ENCODE data around the gene AFF2.

The AFF2 gene

DNA sequence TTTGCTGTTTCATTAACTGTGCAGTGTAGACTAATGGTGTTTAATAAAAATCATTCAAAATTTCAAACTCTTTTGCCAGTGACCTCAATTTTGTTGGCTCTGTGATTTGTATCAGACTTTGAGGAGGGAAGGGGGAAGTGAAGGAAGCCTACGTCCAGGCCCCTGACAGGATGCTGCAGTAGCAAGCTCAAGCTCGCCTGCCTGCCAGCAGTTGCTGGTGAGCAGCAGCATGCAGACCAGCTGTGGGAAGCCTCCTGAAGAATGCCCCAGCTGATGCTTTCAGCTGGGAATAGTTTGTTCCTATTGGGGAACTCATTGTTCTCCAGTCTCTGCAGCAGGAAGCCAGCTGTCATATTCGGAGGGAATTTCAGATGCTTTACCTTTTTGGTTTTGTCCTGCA, 495.2 kb downstream of the AFF2 start:
- DNase-seq (ENCODE audit: low read depth in 1 of 2, low spot score in 1 of 2): no peak

- DNase-seq (ENCODE audit: low read depth in 1 of 2, low spot score in 1 of 2): no peak
Measured at GRCh38 chrX:149002320-149002719, 501.9 kb downstream of the AFF2 start.

- no peak for DNase-seq (ENCODE audit: low read depth in 1 of 2, low spot score in 1 of 2)
Measured at GRCh38 chrX:149003863-149004660, 503.6 kb downstream of the AFF2 start.

DNA sequence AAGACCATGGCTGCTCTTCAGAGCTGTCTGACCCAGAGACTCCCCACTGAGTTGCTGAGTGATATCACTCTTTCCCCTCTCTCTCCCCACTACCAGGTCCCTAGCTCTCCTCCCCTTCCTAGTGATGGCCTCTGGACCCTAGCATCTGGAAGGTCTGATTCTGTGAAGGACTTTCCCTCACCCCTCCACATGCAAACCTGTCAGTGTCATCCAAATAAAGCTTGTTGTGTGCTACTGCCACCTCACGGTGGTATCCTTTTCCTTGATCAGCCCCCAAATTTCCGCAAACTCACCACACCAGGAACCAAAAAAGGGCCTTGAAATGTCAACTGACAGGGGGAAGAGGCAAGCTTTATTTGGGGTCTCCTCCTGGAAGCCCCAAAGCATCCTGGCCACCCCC, 504.5 kb downstream of the AFF2 start:
- DNase-seq (ENCODE audit: low read depth in 1 of 2, low spot score in 1 of 2): no peak

- no peak for DNase-seq (ENCODE audit: low read depth in 1 of 2, low spot score in 1 of 2)
Measured at GRCh38 chrX:149006235-149006634, 505.8 kb downstream of the AFF2 start.

- DNase-seq (ENCODE audit: low read depth in 1 of 2, low spot score in 1 of 2): no peak
Measured at GRCh38 chrX:149007423-149007822, 507.0 kb downstream of the AFF2 start.

DNA sequence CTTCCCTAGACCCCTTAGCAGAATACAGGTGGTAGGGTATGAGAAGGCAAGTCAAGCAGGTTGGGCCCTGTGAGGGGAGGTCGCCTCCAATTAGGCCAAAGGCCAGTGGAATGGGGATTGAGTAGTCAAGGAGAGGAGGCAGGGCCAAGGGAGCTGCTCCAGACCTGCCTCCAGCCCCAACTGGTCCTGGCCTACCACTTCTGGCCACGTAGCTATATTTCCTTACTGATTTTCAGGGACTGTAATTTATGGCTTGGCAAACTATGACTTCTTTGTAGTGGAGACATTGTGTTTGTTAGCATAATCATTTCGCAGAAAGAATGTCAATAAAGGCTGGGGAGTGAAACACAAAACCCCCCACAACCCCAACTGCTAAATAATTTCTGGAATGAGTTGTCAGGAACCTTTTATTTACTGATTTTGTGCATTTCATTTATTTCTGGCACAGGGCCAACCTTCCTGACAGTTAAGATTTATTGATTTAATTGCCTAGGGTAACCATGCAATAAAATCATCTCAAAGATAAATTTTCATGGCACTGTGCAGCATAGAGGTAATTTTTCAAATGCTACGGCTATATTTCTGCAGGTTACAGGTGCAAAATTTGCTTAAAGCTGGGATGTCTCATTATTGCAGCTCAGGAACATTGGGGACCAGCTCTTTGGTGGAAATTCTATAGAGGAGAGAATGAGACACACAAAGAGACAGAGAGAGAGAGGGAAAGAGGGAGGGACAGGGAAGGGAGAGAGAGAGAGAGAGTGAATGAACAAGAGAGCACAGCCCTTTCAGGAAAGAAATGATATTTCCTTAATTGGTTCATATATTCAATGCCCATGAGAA, 509.8 kb downstream of the AFF2 start:
- DNase-seq (ENCODE audit: low read depth in 1 of 2, low spot score in 1 of 2): no peak

GRCh38 chrX:149010853-149011224, 510.4 kb downstream of the AFF2 start:
- no peak for DNase-seq (ENCODE audit: low read depth in 1 of 2, low spot score in 1 of 2)

DNA sequence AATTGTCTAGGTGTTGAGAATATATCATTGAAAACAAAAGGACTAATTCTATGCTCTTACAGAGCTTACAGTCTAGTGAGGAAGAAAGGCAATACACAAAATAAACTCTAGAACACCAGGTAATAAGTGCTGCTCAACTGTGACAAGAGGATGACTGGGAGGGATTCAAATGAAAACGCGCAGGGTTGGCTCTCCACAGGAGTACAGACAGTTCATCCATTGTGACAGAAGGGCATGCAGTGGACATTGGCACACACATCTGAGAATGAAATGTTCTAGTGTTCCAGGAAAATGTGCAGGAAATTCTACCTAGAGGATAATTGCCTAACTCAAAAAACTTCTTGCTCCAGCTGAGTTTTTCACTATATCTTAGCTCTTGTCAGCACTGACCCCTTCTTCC, 512.7 kb downstream of the AFF2 start:
- no peak for DNase-seq (ENCODE audit: low read depth in 1 of 2, low spot score in 1 of 2)

- no peak for DNase-seq (ENCODE audit: low read depth in 1 of 2, low spot score in 1 of 2)
Measured at GRCh38 chrX:149021159-149021558, 520.7 kb downstream of the AFF2 start.

DNA sequence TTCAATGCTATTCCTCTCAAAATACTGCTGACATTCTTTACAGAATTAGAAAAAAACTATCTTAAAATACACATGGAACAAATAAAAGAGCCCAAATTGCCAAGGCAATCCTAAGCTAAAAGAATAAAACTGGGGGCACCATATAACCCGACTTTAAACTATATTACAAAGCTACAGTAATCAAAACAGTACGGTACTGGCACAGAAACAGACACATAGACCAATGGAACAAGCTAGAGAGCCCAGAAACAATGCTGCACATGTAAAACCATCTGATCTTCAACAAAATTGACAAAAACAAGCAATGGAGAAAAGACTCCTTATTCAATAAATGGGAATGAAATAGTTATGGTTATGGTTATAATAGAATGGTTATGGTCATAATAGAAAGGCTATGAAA, 522.1 kb downstream of the AFF2 start:
- no peak for DNase-seq (ENCODE audit: low read depth in 1 of 2, low spot score in 1 of 2)

GRCh38 chrX:149032449-149032848, 532.0 kb downstream of the AFF2 start:
- DNase-seq (ENCODE audit: low read depth in 1 of 2, low spot score in 1 of 2): no peak

GRCh38 chrX:149036086-149036485, 535.7 kb downstream of the AFF2 start:
- DNase-seq (ENCODE audit: low read depth in 1 of 2, low spot score in 1 of 2): no peak

GRCh38 chrX:149037281-149037870, 537.0 kb downstream of the AFF2 start:
- no peak for DNase-seq (ENCODE audit: low read depth in 1 of 2, low spot score in 1 of 2)

DNA sequence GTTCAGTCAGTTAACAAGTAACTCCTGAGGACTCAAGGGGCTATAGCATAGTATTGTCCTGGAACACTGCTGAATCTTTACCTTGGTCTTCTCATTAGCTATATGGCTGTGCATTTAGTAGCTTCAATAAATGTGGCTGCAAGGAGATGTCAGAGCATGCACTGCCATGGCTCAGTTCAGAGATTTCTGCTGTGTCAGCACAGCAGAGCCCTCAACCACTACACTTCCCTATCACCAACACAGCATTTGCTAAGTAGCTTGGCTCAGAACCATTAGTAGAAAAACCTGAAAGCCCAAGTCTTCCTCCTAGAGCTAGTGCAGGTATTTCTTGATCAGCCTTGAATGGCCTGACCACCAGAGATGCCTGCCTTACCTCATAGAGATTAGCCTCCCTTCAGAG, 538.6 kb downstream of the AFF2 start:
- no peak for DNase-seq (ENCODE audit: low read depth in 1 of 2, low spot score in 1 of 2)

DNA sequence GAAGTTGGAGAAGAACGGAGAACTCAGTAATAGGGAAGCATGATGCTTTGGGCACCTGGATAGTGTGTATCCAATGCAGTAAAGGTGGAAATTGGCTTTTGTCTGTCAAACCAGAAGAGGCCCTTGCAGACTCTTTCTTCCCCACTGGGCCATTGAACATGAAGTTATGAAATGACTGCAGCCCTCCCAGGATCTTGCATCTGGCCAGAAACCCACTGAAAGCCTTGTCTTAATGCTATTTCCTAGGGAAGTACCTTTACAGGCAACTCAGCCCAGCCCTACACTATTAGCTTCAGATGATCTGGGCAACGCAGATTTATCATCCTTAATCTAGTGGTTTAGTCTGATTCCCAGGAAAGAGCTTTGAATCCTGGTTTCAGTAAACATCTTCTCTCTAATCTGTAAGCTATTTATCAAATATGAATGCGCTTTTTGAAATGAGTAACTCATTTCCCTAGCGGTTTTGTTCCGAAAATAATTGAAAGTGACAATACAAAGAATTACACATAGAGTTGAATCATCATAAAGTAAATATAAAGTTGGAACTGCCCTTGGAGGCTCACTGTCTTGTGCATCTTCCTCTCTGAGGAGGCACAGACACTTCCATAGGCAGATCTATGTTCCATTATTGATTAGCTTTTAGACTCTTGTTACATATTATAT, 540.6 kb downstream of the AFF2 start:
- DNase-seq (ENCODE audit: low read depth in 1 of 2, low spot score in 1 of 2): no peak

- no peak for DNase-seq (ENCODE audit: low read depth in 1 of 2, low spot score in 1 of 2)
Measured at GRCh38 chrX:149043401-149043800, 543.0 kb downstream of the AFF2 start.

GRCh38 chrX:149044471-149044870, 544.1 kb downstream of the AFF2 start:
- no peak for DNase-seq (ENCODE audit: low read depth in 1 of 2, low spot score in 1 of 2)

GRCh38 chrX:149045645-149046210, 545.3 kb downstream of the AFF2 start:
- no peak for DNase-seq (ENCODE audit: low read depth in 1 of 2, low spot score in 1 of 2)

All from activated CD4-positive, alpha-beta T cell treated with anti-CD3 and anti-CD28 coated beads, Interleukin-2, amount 50 U/mL, for 24 hours (primary cell).